Mesendoderm (in vitro differentiated cells): ENCODE data around the gene F7.

Experiments used
- DNase-seq: peaks from one replicate; pipeline ENCODE4 v3.0.0; 2013
- H2AK5ac ChIP-seq: 2 replicates; pipeline ENCODE4 v1.6.1; 2013; ENCODE audit warnings: low read length, inconsistent platforms
- H2BK120ac ChIP-seq: 2 replicates; pipeline ENCODE4 v1.6.1; 2013; ENCODE audit warnings: low read depth, mild to moderate bottlenecking, low read length, moderate library complexity, mixed read lengths
- H2BK15ac ChIP-seq: replicated peaks from 2 replicates; pipeline ENCODE4 v1.6.1; 2013; ENCODE audit warnings: low read depth, mild to moderate bottlenecking, moderate library complexity
- H2BK5ac ChIP-seq: 2 replicates; pipeline ENCODE4 v1.6.1; 2013; ENCODE audit warnings: low read length, inconsistent platforms
- H3K18ac ChIP-seq: 2 replicates; pipeline ENCODE4 v1.6.1; 2013; ENCODE audit warnings: mild to moderate bottlenecking, low read length, mixed read lengths
- H3K23ac ChIP-seq: one replicate; pipeline ENCODE4 v1.6.1; 2013; ENCODE audit warnings: low read length
- H3K27ac ChIP-seq: 2 replicates; pipeline ENCODE4 v1.5.1; 2013; ENCODE audit warnings: low read depth, mild to moderate bottlenecking, inconsistent platforms, low read length, moderate library complexity
- H3K27me3 ChIP-seq: 2 replicates; pipeline ENCODE4 v1.6.1; 2013; ENCODE audit warnings: low read length, control low read depth, mild to moderate bottlenecking, inconsistent platforms; ENCODE audit not compliant: insufficient read depth, poor library complexity
- H3K36me3 ChIP-seq: 2 replicates; pipeline ENCODE4 v1.6.1; 2013; ENCODE audit warnings: low read length, inconsistent platforms; ENCODE audit not compliant: control insufficient read depth, insufficient read depth
- H3K4ac ChIP-seq: one replicate; pipeline ENCODE4 v1.6.1; 2013; ENCODE audit warnings: low read depth, mild to moderate bottlenecking, low read length, moderate library complexity
- H3K4me1 ChIP-seq: 2 replicates; pipeline ENCODE4 v1.6.1; 2013; ENCODE audit warnings: low read depth, low read length, inconsistent platforms; ENCODE audit not compliant: control insufficient read depth
- H3K4me2 ChIP-seq: 2 replicates; pipeline ENCODE4 v1.6.1; 2013; ENCODE audit warnings: low read length
- H3K4me3 ChIP-seq: 2 replicates; pipeline ENCODE4 v1.5.1; 2013; ENCODE audit warnings: mild to moderate bottlenecking, low read length
- H3K56ac ChIP-seq: one replicate; pipeline ENCODE4 v1.6.1; 2013; ENCODE audit warnings: low read length
- H3K79me1 ChIP-seq: 2 replicates; pipeline ENCODE4 v1.6.1; 2013; ENCODE audit warnings: low read length, inconsistent platforms
- H3K79me2 ChIP-seq: 2 replicates; pipeline ENCODE4 v1.6.1; 2013; ENCODE audit warnings: mild to moderate bottlenecking, low read length; ENCODE audit not compliant: control insufficient read depth, insufficient read depth
- H3K9ac ChIP-seq: 2 replicates; pipeline ENCODE4 v1.6.1; 2013; ENCODE audit warnings: low read length, inconsistent platforms
- H4K5ac ChIP-seq: one replicate; pipeline ENCODE4 v1.6.1; 2013; ENCODE audit warnings: low read length
- H4K8ac ChIP-seq: one replicate; pipeline ENCODE4 v1.6.1; 2013; ENCODE audit warnings: low read depth, mild to moderate bottlenecking, control low read depth, low read length, moderate library complexity
- WGBS: extraction: QIAGEN DNeasy Blood & Tissue Kit; methylation state at CpG from one replicate; pipeline ENCODE4 v1.1.7; 2013; ENCODE audit warnings: low lambda C conversion rate, missing lambda C conversion rate; ENCODE audit not compliant: insufficient coverage; ENCODE audit errors: extremely low coverage; 5-methylcytosine and 5-hydroxymethylcytosine counted together

F7 gene

GRCh38 chr13:113083022-113083373 lies 22.6 kb upstream of the F7 start:
- no peak overlapping the region for H4K8ac ChIP-seq
- DNase-seq, result no peak
- no peak overlapping the region for H3K4me2 ChIP-seq
- H3K27ac ChIP-seq, result no peak overlapping the region
- no peak overlapping the region for H2BK15ac ChIP-seq
- no peaks in the 10 kb centered on the region for H3K27me3 ChIP-seq
- H4K5ac ChIP-seq, result no peak overlapping the region
- no peak overlapping the region for H2BK120ac ChIP-seq
- H3K36me3 ChIP-seq, result no peaks in the 10 kb centered on the region
- H2AK5ac ChIP-seq, result no peak overlapping the region
- no peak overlapping the region for H2BK5ac ChIP-seq
- no peak overlapping the region for H3K9ac ChIP-seq
- no peak overlapping the region for H3K4ac ChIP-seq
- no CpG with 5 or more reads among the region's 10 CpGs for WGBS
- no peak overlapping the region for H3K23ac ChIP-seq
- no peaks in the 10 kb centered on the region for H3K79me1 ChIP-seq
- H3K79me2 ChIP-seq, result no peaks in the 10 kb centered on the region
- H3K18ac ChIP-seq, result no peak overlapping the region
- H3K4me1 ChIP-seq, result no peaks in the 10 kb centered on the region
- no peak overlapping the region for H3K56ac ChIP-seq
- H3K4me3 ChIP-seq, result no peak overlapping the region

DNA sequence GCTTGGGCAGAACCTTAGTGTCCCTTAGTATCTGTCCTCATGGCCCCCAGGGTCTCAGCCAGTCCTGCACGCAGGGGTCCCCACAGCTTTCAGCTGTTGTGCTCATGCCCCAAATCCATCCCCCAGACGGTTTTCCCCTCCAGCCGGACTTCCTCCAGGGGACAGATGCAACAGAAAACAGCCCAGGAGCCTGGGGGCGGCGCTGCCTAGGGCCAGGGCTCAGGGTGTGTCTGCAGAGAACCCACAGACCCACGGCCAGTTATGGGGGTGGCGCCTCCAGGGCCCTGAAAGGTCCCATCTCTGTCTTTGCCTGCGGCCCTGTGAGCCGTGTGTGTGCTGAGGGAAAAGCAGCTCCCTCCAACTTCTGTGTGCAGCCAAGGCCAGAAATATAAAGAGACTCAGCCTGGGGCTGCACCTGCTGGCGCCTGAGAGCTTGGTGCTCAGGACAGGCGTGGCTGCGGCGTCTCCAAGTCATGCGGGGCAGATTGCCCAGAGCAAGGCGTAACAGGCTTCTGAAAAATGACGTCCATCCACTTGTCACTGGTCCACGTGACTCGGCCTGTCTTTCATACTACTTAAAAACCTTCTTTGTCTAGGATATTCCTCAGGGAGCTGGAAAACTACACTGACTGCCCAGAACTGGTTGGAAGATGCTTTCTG lies 22.1 kb upstream of the F7 start:
- Histone ChIP-seq H3K18ac (no peak overlapping the region), H3K4me1 (no peaks in the 10 kb centered on the region), H3K23ac (no peak overlapping the region), H3K79me2 (no peaks in the 10 kb centered on the region), H3K4me2 (no peak overlapping the region), H4K5ac (no peak overlapping the region), H4K8ac (no peak overlapping the region), H3K9ac (no peak overlapping the region), H3K4ac (no peak overlapping the region), H3K27ac (no peak overlapping the region), H3K4me3 (no peak overlapping the region), H2BK120ac (no peak overlapping the region), H3K56ac (no peak overlapping the region), H3K36me3 (no peaks in the 10 kb centered on the region), H2BK5ac (no peak overlapping the region), H2BK15ac (no peak overlapping the region), H3K27me3 (no peaks in the 10 kb centered on the region), H3K79me1 (no peaks in the 10 kb centered on the region), H2AK5ac (no peak overlapping the region)
- no CpG with 5 or more reads among the region's 18 CpGs for WGBS
- DNase-seq, result no peak

DNA sequence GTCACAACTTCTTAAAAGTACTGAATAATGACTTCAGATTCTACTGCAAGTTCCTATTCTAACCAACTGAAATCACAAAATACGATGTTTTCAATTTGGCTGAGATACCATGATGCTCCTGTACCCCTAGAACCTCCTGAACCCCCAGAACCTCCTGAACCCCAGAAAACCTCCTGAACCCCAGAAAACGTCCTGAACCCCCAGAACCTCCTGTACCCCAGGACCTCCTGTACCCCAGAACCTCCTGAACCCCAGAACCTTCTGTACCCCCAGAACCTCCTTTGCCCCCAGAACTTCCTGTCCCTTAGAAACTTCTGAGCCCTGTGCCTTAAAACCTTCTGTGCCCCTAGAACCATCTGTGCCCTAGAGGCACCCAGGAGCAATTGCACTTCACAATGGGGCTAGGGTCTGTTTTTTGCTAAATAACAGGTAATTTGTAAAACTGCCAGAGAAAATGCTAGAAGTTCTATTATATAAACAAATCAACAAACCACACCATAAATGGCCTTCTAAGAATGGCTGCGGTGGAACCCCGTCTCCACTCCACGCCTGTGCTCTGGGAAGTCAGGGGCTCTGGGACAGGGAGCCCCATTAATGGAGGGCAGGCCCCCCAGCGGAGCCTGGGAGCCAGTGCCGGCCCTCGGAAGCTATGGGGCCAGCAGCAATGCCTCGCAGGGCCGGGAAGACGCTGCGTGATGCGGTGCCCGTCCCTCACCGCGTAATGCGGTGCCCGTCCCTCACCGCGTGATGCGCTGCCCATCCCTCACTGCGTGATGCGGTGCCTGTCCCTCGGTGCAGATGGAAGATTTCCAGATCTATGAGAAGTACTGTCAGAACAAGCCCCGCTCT lies 21.3 kb upstream of the F7 start:
- Histone ChIP-seq H3K79me2 (no peaks in the 10 kb centered on the region), H2BK15ac (no peak overlapping the region), H3K23ac (no peak overlapping the region), H3K4me2 (no peak overlapping the region), H3K18ac (no peak overlapping the region), H3K36me3 (no peaks in the 10 kb centered on the region), H3K4me3 (no peak overlapping the region), H2AK5ac (no peak overlapping the region), H3K56ac (no peak overlapping the region), H4K8ac (no peak overlapping the region), H2BK120ac (no peak overlapping the region), H2BK5ac (no peak overlapping the region), H3K79me1 (no peaks in the 10 kb centered on the region), H3K4ac (no peak overlapping the region), H3K9ac (no peak overlapping the region), H3K27me3 (no peaks in the 10 kb centered on the region), H4K5ac (no peak overlapping the region), H3K4me1 (no peaks in the 10 kb centered on the region), H3K27ac (no peak overlapping the region)
- no peak for DNase-seq
- no CpG with 5 or more reads among the region's 25 CpGs for WGBS

DNA sequence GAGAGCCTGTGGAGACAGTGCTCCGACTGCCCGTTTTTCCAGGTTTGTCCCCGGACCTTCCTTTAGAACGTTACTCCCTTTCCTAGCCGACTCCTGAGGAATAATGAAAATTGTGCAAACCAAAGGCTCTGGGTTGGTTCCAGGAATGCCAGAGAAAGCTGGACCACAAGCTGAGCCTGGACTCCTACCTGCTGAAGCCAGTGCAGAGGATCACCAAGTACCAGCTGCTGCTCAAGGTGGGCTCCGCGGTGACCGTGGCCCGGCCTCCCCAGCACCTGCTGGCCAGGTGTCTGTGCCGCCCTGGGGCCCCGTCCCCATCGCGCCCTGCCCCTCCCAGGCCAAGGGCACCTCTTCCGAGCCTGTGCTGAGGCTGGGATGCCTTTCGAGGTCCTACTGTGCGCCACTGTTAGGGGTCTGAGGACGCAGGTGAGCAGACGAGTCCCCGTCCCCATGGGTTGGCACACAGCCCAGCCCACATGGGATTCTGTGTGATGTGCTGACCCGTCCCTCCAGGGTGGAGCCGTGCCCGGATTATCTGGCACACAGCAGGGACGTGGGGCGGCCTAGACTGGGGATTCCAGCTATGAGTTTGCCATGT lies 20.5 kb upstream of the F7 start:
- no peak for DNase-seq

GRCh38 chr13:113086031-113086750 lies 19.4 kb upstream of the F7 start:
- H3K4ac ChIP-seq, result no peak overlapping the region
- no peaks in the 10 kb centered on the region for H3K27me3 ChIP-seq
- no peaks in the 10 kb centered on the region for H3K79me2 ChIP-seq
- no peaks in the 10 kb centered on the region for H3K36me3 ChIP-seq
- no peak overlapping the region for H4K8ac ChIP-seq
- no CpG with 5 or more reads among the region's 32 CpGs for WGBS
- H3K4me3 ChIP-seq, result no peak overlapping the region
- H4K5ac ChIP-seq, result no peak overlapping the region
- H3K56ac ChIP-seq, result no peak overlapping the region
- H3K27ac ChIP-seq, result no peak overlapping the region
- peaks cover 2% of the 10 kb centered on the region for H3K4me1 ChIP-seq
- H2BK5ac ChIP-seq, result no peak overlapping the region
- no peak overlapping the region for H3K23ac ChIP-seq
- H3K9ac ChIP-seq, result no peak overlapping the region
- H3K18ac ChIP-seq, result no peak overlapping the region
- DNase-seq, result peak; percentile 54
- H2BK15ac ChIP-seq, result no peak overlapping the region
- no peak overlapping the region for H2BK120ac ChIP-seq
- H3K4me2 ChIP-seq, result no peak overlapping the region
- no peaks in the 10 kb centered on the region for H3K79me1 ChIP-seq
- H2AK5ac ChIP-seq, result no peak overlapping the region

More for the DNA sequence above, 20.5 kb upstream of the F7 start:
- H2BK120ac ChIP-seq, result no peak overlapping the region
- H3K79me2 ChIP-seq, result no peaks in the 10 kb centered on the region
- H2AK5ac ChIP-seq, result no peak overlapping the region
- no peak overlapping the region for H3K27ac ChIP-seq
- H3K27me3 ChIP-seq, result no peaks in the 10 kb centered on the region
- no peaks in the 10 kb centered on the region for H3K79me1 ChIP-seq
- H3K9ac ChIP-seq, result no peak overlapping the region
- WGBS, result no CpG with 5 or more reads among the region's 24 CpGs
- no peak overlapping the region for H4K5ac ChIP-seq
- peaks cover 2% of the 10 kb centered on the region for H3K4me1 ChIP-seq
- no peak overlapping the region for H2BK5ac ChIP-seq
- no peak overlapping the region for H3K56ac ChIP-seq
- H2BK15ac ChIP-seq, result no peak overlapping the region
- H3K23ac ChIP-seq, result no peak overlapping the region
- H4K8ac ChIP-seq, result no peak overlapping the region
- no peak overlapping the region for H3K18ac ChIP-seq
- H3K4me3 ChIP-seq, result no peak overlapping the region
- no peak overlapping the region for H3K4ac ChIP-seq
- no peak overlapping the region for H3K4me2 ChIP-seq
- H3K36me3 ChIP-seq, result no peaks in the 10 kb centered on the region
